Endothelial cell of umbilical vein (primary cell): Measurements from ENCODE around the gene IFT74. TPM values are rescaled to one million over a fixed set of nuclear protein-coding genes. Genes with fewer than 3 reads are reported as not detected.

Source experiments
- BruUV-seq: library from RNA; stranded (reverse); fragments of 400-500 nt; replicated peaks from 2 replicates; lab custom pipeline; 2021; lab: Mats Ljungman, UMichigan
- CTCF ChIA-PET: fragments of 300-600, 350-600 bp; sonication (Branson Sonifier 250); formaldehyde crosslinking; loops from one replicate; lab custom pipeline; 2021; ENCODE audit warnings: antibody characterized with exemption, inconsistent platforms; lab: Charles Lee
- POLR2A ChIA-PET: fragments of 300-600, 350-600 bp; sonication (Branson Sonifier 250); formaldehyde crosslinking; loops from one replicate; lab custom pipeline; 2021; ENCODE audit warnings: antibody characterized with exemption, inconsistent platforms; lab: Charles Lee
- DNase-seq: peaks from one replicate; pipeline ENCODE4 v3.0.0-alpha.2; 2011; ENCODE audit warnings: low read depth, low spot score
- FAIRE-seq: peaks from 2 replicates; lab custom pipeline; 2011; peaks lifted over from hg19 to GRCh38; lab: Jason Lieb, UNC
- H2AFZ ChIP-seq: 2 replicates; pipeline ENCODE4 v1.6.0; 2012; ENCODE audit warnings: low read depth, low read length, control low read depth, inconsistent platforms
- H3K27ac ChIP-seq: 2 replicates; pipeline ENCODE4 v1.5.1; 2011; ENCODE audit warnings: low read depth, mild to moderate bottlenecking, control low read depth, low read length, moderate library complexity; ENCODE audit not compliant: insufficient read depth
- H3K27me3 ChIP-seq, 2 experiments: 2 replicates each; pipeline versions ENCODE4 v1.6.0 to v1.6.1; 2011; ENCODE audit warnings: low read length in 2 of 2, mixed read lengths in 1 of 2; ENCODE audit not compliant: control insufficient read depth in 2 of 2, insufficient read depth in 2 of 2
- H3K36me3 ChIP-seq, 2 experiments: 2 replicates in 1 of 2; 3 replicates in 1 of 2; pipeline ENCODE4 v1.5.1; 2011; ENCODE audit warnings: low read length in 2 of 2, mild to moderate bottlenecking in 1 of 2, moderate library complexity in 1 of 2; ENCODE audit not compliant: control insufficient read depth in 2 of 2, insufficient read depth in 2 of 2; ENCODE audit errors: extremely low read depth in 1 of 2
- H3K4me1 ChIP-seq: 3 replicates; pipeline ENCODE4 v1.5.1; 2011; ENCODE audit warnings: mild to moderate bottlenecking, low read length; ENCODE audit not compliant: control insufficient read depth, insufficient read depth; ENCODE audit errors: extremely low read depth
- H3K4me2 ChIP-seq: 2 replicates; pipeline ENCODE4 v1.6.1; 2011; ENCODE audit warnings: low read length, control low read depth, mixed read lengths; ENCODE audit not compliant: insufficient read depth
- H3K4me3 ChIP-seq, 3 experiments: fragments of 200-600 bp in 1 of 3; sonication (generic), shearing (Covaris generic) in 1 of 3; replicated peaks in 1 of 3; 2 replicates each; pipeline ENCODE4 v1.5.1; 2011 to 2016; ENCODE audit warnings: control low read depth in 3 of 3, low read length in 3 of 3, mild to moderate bottlenecking in 2 of 3, inconsistent platforms in 1 of 3, low read depth in 1 of 3, moderate library complexity in 1 of 3; ENCODE audit not compliant: insufficient read depth in 1 of 3
- H3K79me2 ChIP-seq: 2 replicates; pipeline ENCODE4 v1.6.0; 2012; ENCODE audit warnings: low read length, inconsistent platforms; ENCODE audit not compliant: control insufficient read depth, insufficient read depth
- H3K9ac ChIP-seq: replicated peaks from 2 replicates; pipeline ENCODE3; 2011; ENCODE audit warnings: low read length, control low read depth; ENCODE audit not compliant: insufficient read depth; ENCODE audit errors: extremely low read depth
- H3K9me1 ChIP-seq: replicated peaks from 3 replicates; pipeline ENCODE4 v1.6.0; 2011; ENCODE audit warnings: mild to moderate bottlenecking, low read length; ENCODE audit not compliant: control insufficient read depth, insufficient read depth; ENCODE audit errors: extremely low read depth
- H3K9me3 ChIP-seq: replicated peaks from 2 replicates; pipeline ENCODE4 v1.5.1; 2012; ENCODE audit warnings: low read length, inconsistent platforms; ENCODE audit not compliant: control insufficient read depth, insufficient read depth
- H4K20me1 ChIP-seq: replicated peaks from 2 replicates; pipeline ENCODE3; 2011; ENCODE audit warnings: mild to moderate bottlenecking, low read length; ENCODE audit not compliant: control insufficient read depth, insufficient read depth; ENCODE audit errors: extremely low read depth
- EZH2 ChIP-seq: IDR thresholded peaks from 2 replicates; pipeline ENCODE4 v1.6.1; 2012; ENCODE audit warnings: borderline replicate concordance, low read depth, mild to moderate bottlenecking, moderate library complexity, low read length, inconsistent platforms; ENCODE audit not compliant: severe bottlenecking
- FOS ChIP-seq: IDR thresholded peaks from 2 replicates; pipeline ENCODE4 v1.6.1; 2011; ENCODE audit warnings: mild to moderate bottlenecking, low read length, moderate library complexity, borderline replicate concordance; ENCODE audit not compliant: insufficient read depth
- GATA2 ChIP-seq: IDR thresholded peaks from 2 replicates; pipeline ENCODE4 v1.7.0; 2011; ENCODE audit warnings: low read depth, mild to moderate bottlenecking, moderate library complexity, mixed read lengths, low read length; ENCODE audit not compliant: insufficient read length, insufficient read depth
- JUN ChIP-seq: IDR thresholded peaks from 2 replicates; pipeline ENCODE4 v1.6.1; 2011; ENCODE audit warnings: borderline replicate concordance, low read depth; ENCODE audit not compliant: insufficient read length, insufficient read depth
- MYC ChIP-seq: IDR thresholded peaks from one replicate; pipeline ENCODE4 v1.6.1; 2011; ENCODE audit warnings: mild to moderate bottlenecking, low read depth, low read length
- POLR2A ChIP-seq: IDR thresholded peaks from 2 replicates; pipeline ENCODE4 v1.6.1; 2012; ENCODE audit warnings: low read depth, mild to moderate bottlenecking, control low read depth, low read length
- POLR2AphosphoS5 ChIP-seq: IDR thresholded peaks from 2 replicates; pipeline ENCODE4 v1.6.1; 2012; ENCODE audit warnings: low read depth, mild to moderate bottlenecking, control low read depth, low read length, moderate library complexity; ENCODE audit not compliant: insufficient read depth
- dilution Hi-C: fragments of 300-500 bp; cut with MboI; formaldehyde crosslinking; loops from one replicate; pipeline ENCODE4 v1.15.0; 2019; ENCODE audit warnings: low sequenced_read_pairs; ENCODE audit not compliant: extremely low pct_ligation_motif_present
- intact Hi-C: fragments of 100-400 bp; cut with micrococcal nuclease; formaldehyde crosslinking; loops from one replicate; pipeline ENCODE4 v1.10.0; 2022
- polyA plus RNA-seq, 4 experiments: library from polyadenylated mRNA; depleted of rRNA in 3 of 4; stranded (reverse) in 3 of 4; unstranded in 1 of 4; fragments of >200 nt; gene quantifications; 2 replicates each; pipeline versions ENCODE4 v1.2.1 to v1.2.3, GENCODE V29; 2011 to 2012; ENCODE audit warnings: missing spikeins in 1 of 4
- total RNA-seq: library from RNA; stranded (reverse); gene quantifications from 2 replicates; pipeline ENCODE4 v1.2.3, GENCODE V29; 2021
- TF ChIP-seq, protein P1 (sequence below), 2 donors: IDR thresholded peaks; 1 replicate in 1 of 2; 2 replicates in 1 of 2; pipeline ENCODE4 v1.5.1; 2011; ENCODE audit warnings: low read length in 2 of 2, mild to moderate bottlenecking in 2 of 2, moderate library complexity in 2 of 2, control low read depth in 1 of 2, inconsistent platforms in 1 of 2, low read depth in 1 of 2; ENCODE audit not compliant: insufficient read depth in 1 of 2; ENCODE audit errors: extremely low read depth in 1 of 2
- TF ChIP-seq, protein P2 (sequence below): IDR thresholded peaks from 2 replicates; pipeline ENCODE4 v1.6.1; 2011; ENCODE audit not compliant: insufficient read depth, insufficient read length

Gene IFT74
- total and polyA plus RNA-seq, 2 donors (not counting 3 experiments of a cell fraction or from before 2014, with no cell fraction given) = 3.4 to 10.8 TPM

DNA sequence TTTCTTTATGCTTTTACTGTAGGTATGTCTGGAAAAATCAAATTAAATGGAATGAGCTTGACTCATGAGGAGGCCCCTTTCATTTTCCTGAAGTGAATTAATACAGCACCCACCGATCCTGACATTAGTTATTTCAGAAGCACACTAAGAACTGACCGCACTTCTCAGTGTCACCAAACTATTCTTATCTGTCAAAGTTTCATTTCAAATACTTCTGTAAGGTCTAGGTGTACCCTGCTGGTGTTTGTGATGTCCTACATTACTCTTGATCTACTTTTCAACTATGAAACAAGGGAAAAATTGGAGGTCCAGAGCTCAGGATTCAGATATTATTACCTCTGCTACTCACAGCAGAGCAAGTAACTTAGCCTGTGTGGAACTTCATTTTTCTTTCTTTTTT, 151.0 kb downstream of the IFT74 start:
- TF ChIP-seq JUN (no peak), GATA2 (no peak), POLR2AphosphoS5 (no peak), MYC (no peak), FOS (no peak), EZH2 (no peak), POLR2A (no peak)
- TF ChIP-seq, protein P1, sequence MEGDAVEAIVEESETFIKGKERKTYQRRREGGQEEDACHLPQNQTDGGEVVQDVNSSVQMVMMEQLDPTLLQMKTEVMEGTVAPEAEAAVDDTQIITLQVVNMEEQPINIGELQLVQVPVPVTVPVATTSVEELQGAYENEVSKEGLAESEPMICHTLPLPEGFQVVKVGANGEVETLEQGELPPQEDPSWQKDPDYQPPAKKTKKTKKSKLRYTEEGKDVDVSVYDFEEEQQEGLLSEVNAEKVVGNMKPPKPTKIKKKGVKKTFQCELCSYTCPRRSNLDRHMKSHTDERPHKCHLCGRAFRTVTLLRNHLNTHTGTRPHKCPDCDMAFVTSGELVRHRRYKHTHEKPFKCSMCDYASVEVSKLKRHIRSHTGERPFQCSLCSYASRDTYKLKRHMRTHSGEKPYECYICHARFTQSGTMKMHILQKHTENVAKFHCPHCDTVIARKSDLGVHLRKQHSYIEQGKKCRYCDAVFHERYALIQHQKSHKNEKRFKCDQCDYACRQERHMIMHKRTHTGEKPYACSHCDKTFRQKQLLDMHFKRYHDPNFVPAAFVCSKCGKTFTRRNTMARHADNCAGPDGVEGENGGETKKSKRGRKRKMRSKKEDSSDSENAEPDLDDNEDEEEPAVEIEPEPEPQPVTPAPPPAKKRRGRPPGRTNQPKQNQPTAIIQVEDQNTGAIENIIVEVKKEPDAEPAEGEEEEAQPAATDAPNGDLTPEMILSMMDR (IDR thresholded peaks at IDR 0.05; ENCODE audit: extremely low read depth in 1 of 2, insufficient read depth in 1 of 2, low read depth in 1 of 2, low read length in 2 of 2) = no peak
- TF ChIP-seq, protein P2, sequence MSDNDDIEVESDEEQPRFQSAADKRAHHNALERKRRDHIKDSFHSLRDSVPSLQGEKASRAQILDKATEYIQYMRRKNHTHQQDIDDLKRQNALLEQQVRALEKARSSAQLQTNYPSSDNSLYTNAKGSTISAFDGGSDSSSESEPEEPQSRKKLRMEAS = no peak
- H3K36me3 ChIP-seq = no peaks in the 10 kb centered on the region
- FAIRE-seq = no peak
- H3K79me2 ChIP-seq = peaks cover 24% of the 10 kb centered on the region
- H3K4me2 ChIP-seq = no peak overlapping the region
- H3K9me1 ChIP-seq = no peaks in the 10 kb centered on the region
- H3K4me3 ChIP-seq = no peak overlapping the region
- no peak overlapping the region for H3K27ac ChIP-seq
- H3K9me3 ChIP-seq = no peaks in the 10 kb centered on the region
- no peak for DNase-seq
- H3K9ac ChIP-seq = no peak overlapping the region
- CTCF ChIA-PET = interaction anchor here (1.2 to 1.4 kb wide), 2 partner anchors 40 to 169 kb away, joined by 4 read pairs; no protein-coding TSS in a partner anchor
- intact Hi-C loops (no loop called here), dilution Hi-C loops (no loop called here)
- H3K27me3 ChIP-seq = no peaks in the 10 kb centered on the region
- BruUV-seq = no TSS peak
- H2AFZ ChIP-seq = no peak overlapping the region
- POLR2A ChIA-PET = no interaction called here
- H3K4me1 ChIP-seq = peaks cover 17% of the 10 kb centered on the region
- H4K20me1 ChIP-seq = no peaks in the 10 kb centered on the region
